ENCODE data around the gene G2E3. TPM values are rescaled to one million over a fixed set of nuclear protein-coding genes. Genes with fewer than 3 reads are reported as not detected.

G2E3 gene
- total RNA-seq, 2 experiments from 2014 or later = 21.5 to 27.0 TPM

- peaks cover 17% of the 10 kb centered on the region for H3K36me3 Mint-ChIP-seq (ENCODE audit: low read depth)
- no peak overlapping the region for H3K4me3 Mint-ChIP-seq
- no peaks in the 10 kb centered on the region for H3K9me3 Mint-ChIP-seq
- intact Hi-C loops (cut with micrococcal nuclease) = no loop called here
- no peak for TF ChIP-seq CTCF (IDR thresholded peaks at IDR 0.05)
- H3K27ac Mint-ChIP-seq = no peak overlapping the region
- no peaks in the 10 kb centered on the region for H3K4me1 Mint-ChIP-seq (ENCODE audit: low read depth)
- no peaks in the 10 kb centered on the region for H3K27me3 Mint-ChIP-seq
- ChIA-PET POLR2A (no interaction called here), CTCF (interaction anchor here (0.8 to 2.2 kb wide), 12 partner anchors 12 to 248 kb away, joined by 3 to 9 read pairs (median 4); partner anchors contain the start of gene SCFD1)
- DNase-seq (no peak), ATAC-seq (no peak)
These were observed 98.1 kb downstream of the G2E3 start for GRCh38 chr14:30657050-30657449.

- peak; percentile 50 for TF ChIP-seq CTCF (IDR thresholded peaks at IDR 0.05)
- POLR2A ChIA-PET = no interaction called here
- no peaks in the 10 kb centered on the region for H3K27me3 Mint-ChIP-seq
- no peaks in the 10 kb centered on the region for H3K9me3 Mint-ChIP-seq
- H3K4me1 Mint-ChIP-seq (ENCODE audit: low read depth) = no peaks in the 10 kb centered on the region
- no peak overlapping the region for H3K27ac Mint-ChIP-seq
- intact Hi-C loops (cut with micrococcal nuclease) = no loop called here
- H3K4me3 Mint-ChIP-seq = no peak overlapping the region
- DNase-seq (no peak), ATAC-seq (no peak)
- CTCF ChIA-PET = interaction anchor here (1.5 kb wide), 1 partner anchor 12 kb away, joined by 4 read pairs; no protein-coding TSS in a partner anchor
- peaks cover 19% of the 10 kb centered on the region for H3K36me3 Mint-ChIP-seq (ENCODE audit: low read depth)
These were observed 98.7 kb downstream of the G2E3 start for GRCh38 chr14:30657606-30658163.

GRCh38 chr14:30658645-30659044 lies 99.7 kb downstream of the G2E3 start:
- Mint-ChIP-seq H3K27ac (no peak overlapping the region), H3K4me3 (no peak overlapping the region), H3K27me3 (no peaks in the 10 kb centered on the region), H3K4me1 (ENCODE audit: low read depth) (no peaks in the 10 kb centered on the region), H3K9me3 (no peaks in the 10 kb centered on the region), H3K36me3 (ENCODE audit: low read depth) (peaks cover 15% of the 10 kb centered on the region)
- ChIA-PET CTCF (interaction anchor here (1.5 kb wide), 1 partner anchor 13 kb away, joined by 4 read pairs; no protein-coding TSS in a partner anchor), POLR2A (no interaction called here)
- no peak for TF ChIP-seq CTCF (IDR thresholded peaks at IDR 0.05)
- ATAC-seq (no peak), DNase-seq (no peak)
- intact Hi-C loops (cut with micrococcal nuclease) = no loop called here

GRCh38 chr14:30669594-30669993 lies 110.6 kb downstream of the G2E3 start:
- H3K9me3 Mint-ChIP-seq = no peaks in the 10 kb centered on the region
- H3K4me3 Mint-ChIP-seq = no peak overlapping the region
- H3K4me1 Mint-ChIP-seq (ENCODE audit: low read depth) = peaks cover 6% of the 10 kb centered on the region
- no peaks in the 10 kb centered on the region for H3K27me3 Mint-ChIP-seq
- ChIA-PET CTCF (no interaction called here), POLR2A (no interaction called here)
- no peak for TF ChIP-seq CTCF (IDR thresholded peaks at IDR 0.05)
- H3K36me3 Mint-ChIP-seq (ENCODE audit: low read depth) = peaks cover 15% of the 10 kb centered on the region
- intact Hi-C loops (cut with micrococcal nuclease) = no loop called here
- ATAC-seq (no peak), DNase-seq (no peak)
- no peak overlapping the region for H3K27ac Mint-ChIP-seq

Other genes with a start within 250 kb of the G2E3 start
- 10 to 100 TPM; 61.6 to 67.2 TPM for gene SCFD1, start 63.2 kb downstream of the G2E3 start, total RNA-seq